Suprapubic skin (tissue), 4 donors: ENCODE measurements around the gene ARL10. TPM values are rescaled to one million over a fixed set of nuclear protein-coding genes. Genes with fewer than 3 reads are reported as not detected.

Source experiments
- DNase-seq, 2 donors: peaks; one replicate each; pipeline ENCODE4 v3.0.0-alpha.2; 2019; ENCODE audit warnings: low spot score in 2 of 2
- H3K27ac ChIP-seq: fragments of 200-600 bp; sonication (generic); one replicate; pipeline ENCODE4 v1.5.1; 2019
- H3K27me3 ChIP-seq: fragments of 200-600 bp; sonication (generic); one replicate; pipeline ENCODE4 v1.5.1; 2019
- H3K36me3 ChIP-seq: fragments of 200-600 bp; sonication (generic); one replicate; pipeline ENCODE4 v1.5.1; 2019
- H3K4me1 ChIP-seq: fragments of 200-600 bp; sonication (generic); one replicate; pipeline ENCODE4 v1.5.1; 2019
- H3K4me3 ChIP-seq: fragments of 200-600 bp; sonication (generic); one replicate; pipeline ENCODE4 v1.5.1; 2019; ENCODE audit warnings: mild to moderate bottlenecking
- H3K9me3 ChIP-seq: fragments of 200-600 bp; sonication (generic); one replicate; pipeline ENCODE4 v1.5.1; 2019
- CTCF ChIP-seq, 2 donors: fragments of 200-600 bp in 1 of 2; fragments of 450-650 bp in 1 of 2; sonication (generic) in 1 of 2; IDR thresholded peaks; one replicate each; pipeline ENCODE4 v1.5.1; 2016 to 2019; ENCODE audit warnings: antibody characterized with exemption in 2 of 2, mild to moderate bottlenecking in 1 of 2, moderate library complexity in 1 of 2
- EP300 ChIP-seq: sonication (generic); formaldehyde crosslinking; IDR thresholded peaks from one replicate; pipeline ENCODE4 v1.6.1; 2017; ENCODE audit warnings: antibody characterized with exemption
- POLR2A ChIP-seq, 2 donors: fragments of 450-650 bp; IDR thresholded peaks; one replicate each; pipeline ENCODE4 v1.6.1; 2017; ENCODE audit warnings: antibody characterized with exemption in 2 of 2, mild to moderate bottlenecking in 2 of 2, moderate library complexity in 2 of 2
- POLR2AphosphoS5 ChIP-seq, 3 donors: sonication (generic); formaldehyde crosslinking; IDR thresholded peaks; one replicate each; pipeline ENCODE4 v1.6.1; 2017; ENCODE audit warnings: antibody characterized with exemption in 3 of 3
- WGBS: methylation state at CpG from one replicate; pipeline ENCODE4 v1.1.5; 2018; 5-methylcytosine and 5-hydroxymethylcytosine counted together
- total RNA-seq, 4 donors: library from RNA; depleted of rRNA; stranded (reverse); fragments of >200 nt; gene quantifications; one replicate each; pipeline ENCODE4 v1.1.0, GENCODE V29; 2016

Gene ARL10
- total RNA-seq, 4 donors from 2014 or later, result 7.1 to 36.4 (median 21.2) TPM

GRCh38 chr5:176386491-176386890 is 21.2 kb downstream of the ARL10 start:
- no peak overlapping the region for H3K27ac ChIP-seq
- peaks cover 30% of the 10 kb centered on the region for H3K4me1 ChIP-seq
- TF ChIP-seq CTCF (IDR thresholded peaks at IDR 0.05) (no peak), POLR2AphosphoS5 (IDR thresholded peaks at IDR 0.05) (no peak), EP300 (no peak), POLR2A (IDR thresholded peaks at IDR 0.05) (no peak)
- H3K4me3 ChIP-seq, result no peak overlapping the region
- no peaks in the 10 kb centered on the region for H3K9me3 ChIP-seq
- 89% methylated on average over 1 of the region's 1 CpG for WGBS
- H3K27me3 ChIP-seq, result no peaks in the 10 kb centered on the region
- no peak for DNase-seq
- H3K36me3 ChIP-seq, result peaks cover 47% of the 10 kb centered on the region

- H3K27me3 ChIP-seq, result no peaks in the 10 kb centered on the region
- no peak for TF ChIP-seq POLR2A (IDR thresholded peaks at IDR 0.05)
- TF ChIP-seq POLR2AphosphoS5 (IDR thresholded peaks at IDR 0.05), result no peak
- no peak for TF ChIP-seq EP300
- no peak overlapping the region for H3K27ac ChIP-seq
- H3K36me3 ChIP-seq, result peaks cover 49% of the 10 kb centered on the region
- H3K4me1 ChIP-seq, result peaks cover 30% of the 10 kb centered on the region
- peak overlapping the region; percentile 75 for H3K4me3 ChIP-seq
- WGBS, result 32% methylated on average over 8 of the region's 8 CpGs
- no peaks in the 10 kb centered on the region for H3K9me3 ChIP-seq
- no peak for DNase-seq
These were observed 22.2 kb downstream of the ARL10 start for GRCh38 chr5:176387384-176387925.

GRCh38 chr5:176388003-176388443 is 22.7 kb downstream of the ARL10 start:
- H3K27ac ChIP-seq, result peak overlapping the region; percentile 95
- H3K27me3 ChIP-seq, result no peaks in the 10 kb centered on the region
- H3K36me3 ChIP-seq, result peaks cover 50% of the 10 kb centered on the region
- H3K9me3 ChIP-seq, result no peaks in the 10 kb centered on the region
- DNase-seq, result no peak
- WGBS, result under 1% methylated on average over 28 of the region's 29 CpGs
- peak overlapping the region; percentile 75 for H3K4me3 ChIP-seq
- peaks cover 30% of the 10 kb centered on the region for H3K4me1 ChIP-seq
- TF ChIP-seq POLR2AphosphoS5 (IDR thresholded peaks at IDR 0.05), result no peak
- no peak for TF ChIP-seq EP300
- no peak for TF ChIP-seq CTCF (IDR thresholded peaks at IDR 0.05)
- TF ChIP-seq POLR2A (IDR thresholded peaks at IDR 0.05), result no peak

- DNase-seq, result peak; percentile 100
- Histone ChIP-seq H3K9me3 (no peaks in the 10 kb centered on the region), H3K4me1 (peaks cover 30% of the 10 kb centered on the region), H3K4me3 (peak within 1 kb of the TSS; percentile 75), H3K27me3 (no peaks in the 10 kb centered on the region), H3K36me3 (peaks cover 50% of the 10 kb centered on the region), H3K27ac (peak within 1 kb of the TSS; percentile 95)
- TF ChIP-seq POLR2A (IDR thresholded peaks at IDR 0.05) (peak in 1 of 2 donors; percentile 11), POLR2AphosphoS5 (IDR thresholded peaks at IDR 0.05) (peak in 2 of 3 donors; percentile 84 to 90), EP300 (no peak), CTCF (IDR thresholded peaks at IDR 0.05) (no peak)
- under 1% methylated on average over 45 of the region's 47 CpGs for WGBS
These were observed 23.3 kb downstream of the ARL10 start, which contains the start of the genes HIGD2A and NOP16 for GRCh38 chr5:176388444-176389134. Gene HIGD2A, plus strand, starts transcription at chr5:176388751. Its CDS starts 69 bp downstream, at chr5:176388820. Gene NOP16, minus strand, starts transcription at chr5:176388598. Its CDS starts 59 bp downstream, at chr5:176388539.

GRCh38 chr5:176389135-176390123 is 24.1 kb downstream of the ARL10 start:
- Histone ChIP-seq H3K27ac (peak overlapping the region; percentile 95), H3K4me3 (peak overlapping the region; percentile 75), H3K27me3 (no peaks in the 10 kb centered on the region), H3K4me1 (peaks cover 30% of the 10 kb centered on the region), H3K36me3 (peaks cover 47% of the 10 kb centered on the region), H3K9me3 (no peaks in the 10 kb centered on the region)
- no peak for DNase-seq
- no peak for TF ChIP-seq EP300
- peak in 1 of 3 donors; percentile 8 for TF ChIP-seq POLR2AphosphoS5 (IDR thresholded peaks at IDR 0.05)
- peak in 1 of 2 donors; percentile 29 for TF ChIP-seq POLR2A (IDR thresholded peaks at IDR 0.05)
- WGBS, result 28% methylated on average over 41 of the region's 41 CpGs
